NCI-H460 (cell line): Measurements from ENCODE around the gene SBK2. TPM values are rescaled to one million over a fixed set of nuclear protein-coding genes. Genes with fewer than 3 reads are reported as not detected.
A peak's percentile ranks its signal among the peaks of the same experiment; 100 is the strongest.
"Not testable (repeated sequence)": the region's sequence is repeated elsewhere in the genome, so short reads cannot be mapped to it uniquely, and the experiment has no call there.

Experiments
- DNase-seq: peaks from one replicate; pipeline ENCODE4 v3.0.0-alpha.2; 2016; ENCODE audit warnings: low read depth; ENCODE audit errors: extremely low read depth
- polyA plus RNA-seq: library from polyadenylated mRNA; depleted of rRNA; stranded (reverse); fragments of >200 nt; gene quantifications from 2 replicates; pipeline ENCODE4 v1.2.3, GENCODE V29; 2014; cell fraction: nucleus; rRNA removed
- total RNA-seq: library from RNA; depleted of rRNA; stranded (reverse); fragments of >200 nt; shearing (Covaris generic); gene quantifications from 2 replicates; pipeline ENCODE4 v1.2.3, GENCODE V29; 2014; rRNA removed

SBK2 gene, protein sequence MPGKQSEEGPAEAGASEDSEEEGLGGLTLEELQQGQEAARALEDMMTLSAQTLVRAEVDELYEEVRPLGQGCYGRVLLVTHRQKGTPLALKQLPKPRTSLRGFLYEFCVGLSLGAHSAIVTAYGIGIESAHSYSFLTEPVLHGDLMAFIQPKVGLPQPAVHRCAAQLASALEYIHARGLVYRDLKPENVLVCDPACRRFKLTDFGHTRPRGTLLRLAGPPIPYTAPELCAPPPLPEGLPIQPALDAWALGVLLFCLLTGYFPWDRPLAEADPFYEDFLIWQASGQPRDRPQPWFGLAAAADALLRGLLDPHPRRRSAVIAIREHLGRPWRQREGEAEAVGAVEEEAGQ
- total RNA-seq: not detected in 2 replicates
- not detected in 2 replicates for polyA plus RNA-seq

DNA sequence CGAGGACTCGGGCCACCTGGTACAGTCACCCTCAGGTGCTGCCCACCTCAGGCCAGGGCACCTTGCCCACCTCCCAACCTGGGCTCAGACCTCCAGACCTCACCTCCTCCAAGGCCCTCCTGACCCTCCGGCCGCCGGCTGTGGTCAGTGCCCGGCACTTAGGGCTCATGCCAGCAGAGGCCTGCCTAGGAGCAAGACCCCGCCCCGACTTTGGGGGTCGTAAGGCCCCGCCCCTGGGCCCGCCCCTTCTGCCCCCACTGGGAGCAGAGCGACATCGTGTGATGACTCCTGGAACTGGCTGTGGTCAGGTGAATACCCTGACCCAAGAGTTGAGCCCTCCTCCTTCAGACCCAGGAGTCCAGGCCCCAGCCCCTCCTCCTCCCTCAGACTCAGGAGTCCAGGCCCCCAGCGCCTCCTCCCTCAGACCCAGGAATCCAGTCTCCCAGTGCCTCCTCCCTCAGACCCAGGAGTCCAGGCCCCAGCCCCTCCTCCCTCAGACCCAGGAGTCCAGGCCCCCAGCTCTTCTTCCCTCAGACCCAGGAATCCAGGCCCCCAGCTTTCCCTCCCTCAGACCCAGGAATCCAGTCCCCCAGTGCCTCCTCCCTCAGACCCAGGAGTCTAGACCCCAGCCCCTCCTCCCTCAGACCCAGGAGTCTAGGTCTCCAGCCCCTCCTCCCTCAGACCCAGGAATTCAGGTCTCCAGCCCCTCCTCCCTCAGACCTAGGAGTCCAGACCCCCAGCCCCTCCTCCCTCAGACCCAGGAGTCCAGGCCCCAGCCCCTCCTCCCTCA lies at the start of gene SBK2:
TSS of gene SBK2 (minus strand) at position 183 of the 790 bp plus-strand sequence. CDS start 839 bp downstream, outside the sequence.
- no peak for DNase-seq

DNA sequence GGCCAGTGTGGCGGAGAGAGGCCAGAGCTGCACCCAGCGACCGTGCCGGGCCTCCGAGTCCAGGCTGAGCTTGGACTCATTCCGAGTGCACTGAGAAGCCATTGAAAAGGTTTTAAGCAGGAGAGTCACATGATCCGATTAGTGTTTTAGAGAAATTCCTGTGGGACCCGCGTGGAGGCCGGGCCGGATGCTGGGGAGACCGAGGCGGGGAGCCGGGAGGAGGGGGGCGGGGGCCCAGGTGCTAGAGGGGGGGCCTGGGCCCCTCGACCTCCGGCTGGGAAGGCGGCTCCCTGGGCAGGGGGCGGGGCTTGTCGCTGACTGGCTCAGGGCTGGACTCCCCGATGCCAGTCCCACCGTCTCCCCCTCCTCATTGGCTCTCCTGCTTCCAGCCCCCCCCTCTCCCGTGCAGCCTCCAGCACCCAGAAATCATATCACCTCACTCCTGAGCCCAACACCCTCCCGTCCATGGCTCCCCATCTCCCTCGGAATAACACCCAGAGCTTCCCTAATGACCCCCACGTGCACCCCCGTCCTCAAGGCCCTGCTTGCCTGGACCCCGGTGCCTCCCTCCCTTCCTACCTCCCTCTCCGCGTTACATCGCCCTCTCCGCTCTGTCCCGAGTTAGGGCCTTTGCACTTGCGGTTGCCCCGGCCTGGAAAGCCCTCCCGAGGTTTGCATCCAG lies 48.9 kb upstream of the SBK2 start:
- DNase-seq: no peak

DNA sequence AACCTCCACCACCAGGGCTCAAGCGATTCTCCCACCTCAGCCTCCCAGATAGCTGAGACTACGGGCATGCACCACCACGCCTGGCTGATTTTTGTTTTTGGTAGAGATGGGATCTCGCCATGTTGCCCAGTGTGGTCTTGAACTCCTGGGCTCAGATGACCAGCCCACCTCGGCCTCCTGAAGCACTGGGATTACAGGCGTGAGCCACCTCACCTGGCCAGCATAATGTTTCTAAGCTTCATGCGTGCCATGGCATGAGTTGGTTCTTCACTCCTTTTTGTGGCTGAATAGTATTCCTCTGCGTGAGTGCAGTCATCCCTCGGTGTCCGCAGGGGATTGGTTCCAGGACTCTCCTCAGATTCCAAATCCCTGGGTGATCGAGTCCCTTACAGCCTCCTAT lies 47.9 kb upstream of the SBK2 start:
- DNase-seq: no peak

DNA sequence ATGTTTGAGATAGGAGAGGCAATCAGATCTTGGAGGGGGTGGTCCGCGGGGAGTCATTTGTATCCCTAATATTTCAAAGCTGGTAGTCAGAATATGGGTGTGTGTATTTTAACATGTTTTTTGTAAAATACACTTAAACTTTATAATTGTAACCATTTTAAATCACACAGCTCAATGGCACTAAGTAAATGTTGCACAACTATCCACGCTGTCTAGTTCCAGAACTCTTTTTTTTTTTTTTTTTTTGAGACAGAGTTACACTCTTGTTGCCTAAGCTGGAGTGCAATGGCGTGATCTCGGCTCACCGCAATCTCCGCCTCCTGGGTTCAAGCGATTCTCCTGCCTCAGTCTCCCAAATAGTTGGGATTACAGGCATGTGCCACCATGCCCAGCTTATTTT lies 47.0 kb upstream of the SBK2 start:
- DNase-seq: not testable (repeated sequence)

DNA sequence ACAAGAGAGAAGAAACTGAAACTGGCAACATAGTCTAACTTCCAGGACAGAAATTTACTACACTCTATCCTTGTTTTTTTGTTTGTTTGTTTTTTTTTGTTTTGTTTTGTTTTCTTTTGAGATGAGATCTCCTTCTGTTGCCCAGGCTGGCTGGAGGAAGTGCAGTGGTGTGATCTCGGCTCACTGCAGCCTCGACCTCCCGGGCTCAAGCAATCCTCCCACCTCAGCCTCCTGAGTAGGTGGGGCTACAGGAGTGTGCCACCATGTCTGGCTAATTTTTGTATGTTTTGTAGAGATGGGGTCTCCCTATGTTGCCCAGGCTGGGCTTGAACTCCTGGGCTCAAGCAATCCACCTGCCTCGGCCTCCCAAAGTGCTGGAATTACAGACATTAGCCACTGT lies 45.4 kb upstream of the SBK2 start:
- DNase-seq: not testable (repeated sequence)

DNA sequence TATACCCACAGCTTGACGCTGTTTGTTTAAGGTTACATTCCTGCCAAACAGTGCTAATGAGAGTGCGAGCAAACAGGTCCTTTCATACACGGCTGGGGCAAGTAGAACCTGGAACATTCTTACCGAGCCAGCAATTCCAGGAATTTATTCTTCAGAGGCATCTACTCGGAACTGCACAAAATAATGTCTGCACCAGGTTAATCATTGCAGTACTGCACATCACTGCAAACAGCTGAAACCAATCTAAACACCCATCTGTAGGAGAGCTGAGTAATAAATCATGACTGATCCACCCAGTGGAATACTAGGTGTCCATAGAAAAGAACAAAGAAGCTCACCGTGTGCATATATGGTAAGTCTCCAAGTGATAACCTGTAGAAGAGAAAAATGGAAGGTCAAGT lies 44.9 kb upstream of the SBK2 start:
- no peak for DNase-seq

DNA sequence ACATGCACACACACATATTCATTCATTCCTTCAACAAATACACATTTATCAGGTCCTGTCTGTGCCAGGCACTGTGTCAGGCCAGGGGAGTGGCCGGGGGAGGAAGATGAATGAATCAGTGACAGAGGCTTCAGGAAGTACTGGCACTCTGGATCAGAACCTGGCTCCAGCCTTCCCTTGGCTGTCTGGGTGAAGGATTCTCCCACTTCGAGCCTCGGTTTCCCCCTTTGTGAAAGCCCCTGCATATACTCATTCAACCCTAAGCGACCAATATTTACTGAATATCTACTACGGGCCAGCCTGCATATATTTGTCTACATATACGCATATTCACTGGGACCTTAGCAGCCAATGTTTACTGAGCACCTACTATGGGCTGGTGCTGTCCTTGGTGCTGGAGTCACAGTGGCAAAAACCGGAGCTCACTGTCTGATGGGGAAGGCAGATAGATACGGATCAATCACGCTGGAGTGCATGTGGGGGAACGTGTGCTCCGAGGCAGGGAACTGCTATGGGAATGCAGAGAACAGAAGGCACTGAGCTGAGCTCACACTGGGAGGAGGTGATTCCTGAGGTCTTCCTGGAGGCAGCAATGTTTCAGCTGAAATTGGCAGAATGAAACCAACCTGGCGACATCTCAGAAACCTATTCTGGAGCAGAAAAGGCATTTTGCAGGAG lies 44.4 kb upstream of the SBK2 start:
- DNase-seq: no peak

DNA sequence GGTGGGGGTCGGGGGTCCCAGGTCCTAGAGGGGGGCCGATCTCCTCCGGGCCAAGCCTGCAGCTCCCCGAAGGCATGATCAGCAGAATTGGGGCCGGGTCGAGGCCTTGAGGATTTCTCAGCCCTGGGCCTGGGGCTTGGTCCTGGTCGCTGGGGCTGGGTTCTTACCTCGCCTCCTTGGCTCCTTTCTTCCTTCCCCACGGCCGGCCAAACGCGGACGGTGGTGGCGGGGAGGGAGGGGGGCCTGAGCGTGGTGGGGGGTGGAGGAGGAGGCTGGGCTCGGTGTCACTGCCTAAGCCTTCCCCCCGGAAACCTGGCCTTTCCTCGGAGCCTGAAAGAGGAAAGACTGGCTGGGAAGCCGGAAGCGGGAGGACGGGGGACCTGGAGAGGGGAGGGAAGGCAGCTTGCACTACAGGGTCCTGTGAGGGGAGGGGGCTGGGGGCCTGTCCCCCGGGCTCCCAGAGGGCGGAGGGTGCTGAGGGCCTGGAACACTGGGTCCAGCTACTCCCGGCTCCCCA lies 43.8 kb upstream of the SBK2 start, which contains the start of gene ZNF579:
TSS of gene ZNF579 (minus strand) at position 221 of the 517 bp plus-strand sequence. CDS start 1,209 bp downstream, outside the sequence.
- peak; percentile 72 for DNase-seq

DNA sequence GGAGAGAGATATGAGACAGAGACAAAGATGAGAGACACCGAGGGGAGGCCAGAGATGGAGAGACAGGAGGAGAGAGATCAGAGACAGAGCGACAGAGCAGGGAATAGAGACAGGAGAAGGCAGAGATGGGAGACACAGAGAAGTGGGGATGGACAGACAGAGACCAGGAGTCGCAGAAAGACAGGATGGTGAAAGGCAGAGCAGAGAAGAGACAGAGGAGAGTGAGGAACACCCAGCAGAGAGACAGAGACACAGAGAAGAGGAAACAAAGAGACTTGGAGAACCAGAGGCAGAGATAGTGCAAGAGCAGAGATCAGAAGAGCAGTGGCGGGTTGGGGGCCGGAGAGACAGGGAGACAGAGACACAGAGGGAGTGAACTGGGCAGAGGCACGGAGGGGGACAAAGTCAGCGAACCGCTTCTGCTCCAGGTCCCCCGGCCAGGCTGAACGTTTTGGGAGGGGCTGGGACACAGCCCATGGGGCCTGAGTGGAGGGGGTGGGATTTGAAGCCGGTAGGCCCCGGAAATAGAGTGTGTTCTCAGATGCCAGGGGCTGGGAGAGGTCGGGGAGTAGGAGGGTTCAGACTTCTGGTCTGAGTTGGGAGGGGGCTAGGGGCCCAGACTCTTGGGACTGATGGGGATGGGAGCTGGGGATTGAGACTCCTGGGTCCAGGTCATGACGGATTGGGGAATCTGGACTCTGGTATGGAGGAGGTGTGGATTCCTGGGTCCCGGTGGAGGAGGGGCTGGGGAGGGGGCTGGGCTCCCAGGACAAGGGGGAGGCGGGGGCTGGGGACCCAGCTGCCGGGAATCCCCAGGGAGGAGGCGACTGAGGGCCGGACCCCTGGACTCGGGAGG lies 43.1 kb upstream of the SBK2 start:
- no peak for DNase-seq

DNA sequence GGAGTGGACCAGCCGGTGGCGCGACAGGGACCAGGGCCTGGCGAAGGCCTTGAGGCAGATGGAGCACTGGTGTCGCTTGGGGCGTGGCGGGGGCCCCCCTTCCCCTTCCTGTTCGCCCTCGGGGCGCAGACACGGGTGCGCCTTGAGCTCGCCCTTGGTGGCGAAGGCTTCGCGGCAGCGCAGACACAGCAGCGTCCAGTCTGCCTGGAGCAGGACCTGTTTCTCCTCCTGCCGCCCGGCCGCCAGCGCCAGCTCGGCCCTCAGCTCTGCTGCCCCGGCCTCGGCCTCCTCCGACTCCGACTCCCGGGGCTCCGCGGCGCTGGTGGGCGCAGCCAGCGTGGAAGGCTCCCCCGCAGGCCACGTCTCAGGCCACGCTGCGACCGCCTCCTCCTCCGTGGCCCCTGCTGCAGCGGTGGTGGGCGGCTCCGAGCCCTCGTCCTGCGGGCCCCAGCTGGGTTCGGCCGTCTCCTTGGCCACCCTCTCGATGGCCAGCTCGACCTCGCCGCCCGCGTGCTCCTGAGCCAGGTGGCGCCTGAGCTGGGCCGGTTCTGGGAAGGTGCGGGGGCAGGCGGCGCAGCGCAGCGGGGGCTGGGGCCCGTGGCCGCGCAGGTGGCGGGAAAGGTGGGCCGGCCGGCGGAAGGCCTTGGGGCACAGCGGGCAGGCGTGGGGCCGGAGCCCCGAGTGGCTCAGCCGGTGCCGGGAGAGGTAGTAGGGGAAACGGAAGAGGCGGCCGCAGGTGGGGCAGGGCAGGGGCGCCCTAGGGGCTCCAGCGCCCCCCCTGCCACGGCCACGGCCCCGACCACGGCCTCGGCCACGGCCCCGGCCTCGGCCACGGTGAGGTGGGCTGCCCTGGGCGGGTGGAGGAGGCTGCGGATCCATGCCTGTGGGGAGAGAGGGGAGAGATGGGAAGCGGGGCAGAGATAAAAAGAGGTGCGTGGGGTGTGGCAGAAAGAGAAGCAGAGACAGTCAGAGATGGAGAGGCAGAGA lies 42.1 kb upstream of the SBK2 start:
- no peak for DNase-seq

DNA sequence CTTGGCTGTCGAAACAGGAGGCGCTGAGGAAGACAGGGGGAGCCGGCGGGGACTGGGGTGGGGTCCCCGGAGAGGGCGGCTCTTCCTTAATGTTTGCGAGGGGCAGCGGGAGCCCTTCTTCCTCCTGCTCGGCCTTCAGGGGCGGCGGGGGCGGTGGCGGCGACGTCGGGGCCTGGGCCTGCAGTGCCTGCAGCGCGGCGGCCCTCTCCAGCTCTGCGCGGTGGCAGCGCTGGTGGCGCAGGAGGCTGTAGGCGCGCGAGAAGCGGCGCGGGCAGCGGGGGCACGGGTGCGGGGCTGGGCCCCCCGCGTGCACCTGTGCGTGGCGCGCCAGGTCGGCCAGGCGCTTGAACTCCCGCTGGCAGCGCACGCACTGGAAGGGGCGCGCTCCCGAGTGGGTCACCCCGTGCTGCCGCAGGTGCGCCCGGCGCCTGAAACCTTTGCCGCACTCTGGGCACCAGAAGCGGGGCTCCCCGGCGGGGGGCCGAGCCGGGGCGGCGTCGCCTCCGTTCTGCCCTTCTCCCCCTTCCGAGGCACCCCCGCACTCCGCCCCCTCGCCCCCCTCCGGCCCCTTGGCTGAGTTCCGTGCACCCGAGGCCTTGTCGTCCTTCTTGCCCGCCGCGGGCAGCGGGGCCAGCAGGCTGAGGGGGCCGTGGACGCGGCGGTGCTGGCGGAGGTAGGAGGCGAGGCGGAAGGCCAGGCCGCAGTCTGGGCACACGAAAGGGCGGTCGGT lies 41.3 kb upstream of the SBK2 start:
- no peak for DNase-seq

DNA sequence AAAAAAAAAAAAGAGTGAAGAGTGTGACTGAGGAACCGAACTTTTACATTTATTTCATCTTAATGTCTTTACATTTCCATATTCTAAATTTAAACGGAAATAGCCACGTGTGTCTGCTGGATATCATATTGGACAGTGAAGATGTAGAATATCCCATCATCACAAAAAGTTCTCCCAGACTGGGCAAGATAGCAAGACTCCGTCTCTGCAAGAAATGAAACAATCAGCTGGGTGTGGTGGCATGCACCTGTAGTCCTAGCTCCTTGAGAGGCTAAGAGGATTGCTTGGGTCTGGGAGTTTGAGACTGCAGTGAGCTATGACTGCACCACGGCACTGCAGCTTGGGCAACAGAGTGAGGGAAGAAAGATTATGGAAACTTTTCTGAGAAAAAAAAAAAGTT lies 39.8 kb upstream of the SBK2 start:
- DNase-seq: no peak

DNA sequence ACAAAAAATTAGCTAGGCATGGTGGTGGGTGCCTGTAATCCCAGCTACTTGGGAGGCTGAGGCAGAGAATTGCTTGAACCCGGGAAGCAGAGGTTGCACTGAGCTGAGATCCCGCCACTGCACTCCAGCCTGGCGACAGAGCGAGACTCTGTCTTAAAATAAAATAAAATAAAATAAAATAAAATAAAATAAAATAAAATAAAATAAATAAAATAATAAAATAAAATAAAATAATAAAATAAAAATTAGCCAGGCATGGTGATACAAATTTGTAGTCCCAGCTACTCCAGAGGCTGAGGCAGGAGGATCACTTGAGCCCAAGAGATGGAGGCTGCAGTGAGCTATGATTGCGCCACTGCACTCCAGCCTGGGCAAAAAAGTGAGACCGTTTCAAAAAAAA lies 37.0 kb upstream of the SBK2 start:
- DNase-seq: not testable (repeated sequence)

DNA sequence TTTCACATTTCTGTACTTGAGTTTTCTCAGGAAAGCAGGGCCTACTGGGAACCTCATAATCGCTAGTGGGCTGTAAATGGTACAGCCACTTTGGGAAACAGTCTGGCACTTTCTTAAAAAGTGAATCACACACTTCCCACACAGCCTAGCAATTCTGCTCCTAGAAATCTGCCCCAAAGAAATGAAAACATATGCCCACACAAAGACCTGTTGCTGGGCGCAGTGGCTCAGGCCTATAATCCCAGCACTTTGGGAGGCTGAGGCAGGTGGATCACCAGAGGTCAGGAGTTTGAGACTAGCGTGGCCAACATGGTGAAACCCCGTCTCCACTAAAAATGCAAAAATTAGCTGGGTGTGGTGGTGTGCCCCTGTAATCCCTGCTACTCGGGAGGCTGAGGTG lies 32.5 kb upstream of the SBK2 start:
- not testable (repeated sequence) for DNase-seq

DNA sequence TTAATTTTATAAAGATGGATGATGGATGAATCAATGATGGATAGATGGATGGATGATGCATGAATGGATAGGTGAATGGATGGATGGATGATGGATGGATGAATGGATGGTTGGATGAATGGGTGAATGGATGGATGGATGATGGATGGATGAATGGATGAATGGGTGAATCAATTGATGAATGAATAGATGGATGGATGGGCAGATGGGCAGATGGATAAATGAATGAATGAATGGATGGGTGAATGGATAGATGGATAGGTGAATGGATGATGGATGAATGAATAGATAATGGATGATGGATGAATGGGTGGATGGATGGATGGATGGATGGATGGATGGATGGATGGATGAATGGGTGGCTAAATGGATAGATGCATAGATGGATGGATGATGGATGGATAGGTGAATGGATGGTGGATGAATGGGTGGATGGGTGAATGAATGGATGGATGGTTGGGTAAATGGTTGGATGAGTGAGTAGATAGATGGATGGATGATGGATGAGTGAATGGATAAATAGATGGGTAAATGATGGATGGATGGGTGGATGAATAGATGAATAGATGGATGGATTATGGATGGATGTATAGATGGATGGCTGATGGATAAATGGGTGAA lies 30.9 kb upstream of the SBK2 start:
- no peak for DNase-seq

DNA sequence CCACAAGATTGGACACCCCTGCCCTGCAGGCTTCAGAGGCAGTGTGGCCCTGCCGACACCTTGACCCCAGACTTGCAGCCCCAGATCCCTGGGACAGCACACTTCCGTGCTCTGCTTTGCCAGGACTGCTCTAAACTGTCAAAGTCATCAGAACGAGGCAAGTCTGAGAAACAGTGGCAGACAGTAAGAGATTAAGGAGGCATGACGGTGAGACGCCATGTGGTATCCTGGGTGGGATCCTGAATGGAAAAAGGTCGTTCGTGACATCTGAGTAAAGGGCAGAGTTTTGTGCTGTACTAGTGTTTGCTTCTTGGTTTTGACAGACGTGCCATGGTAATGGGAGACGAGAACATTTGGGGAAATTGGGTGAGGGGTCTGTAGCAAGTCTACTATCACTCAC lies 29.9 kb upstream of the SBK2 start:
- DNase-seq: no peak

DNA sequence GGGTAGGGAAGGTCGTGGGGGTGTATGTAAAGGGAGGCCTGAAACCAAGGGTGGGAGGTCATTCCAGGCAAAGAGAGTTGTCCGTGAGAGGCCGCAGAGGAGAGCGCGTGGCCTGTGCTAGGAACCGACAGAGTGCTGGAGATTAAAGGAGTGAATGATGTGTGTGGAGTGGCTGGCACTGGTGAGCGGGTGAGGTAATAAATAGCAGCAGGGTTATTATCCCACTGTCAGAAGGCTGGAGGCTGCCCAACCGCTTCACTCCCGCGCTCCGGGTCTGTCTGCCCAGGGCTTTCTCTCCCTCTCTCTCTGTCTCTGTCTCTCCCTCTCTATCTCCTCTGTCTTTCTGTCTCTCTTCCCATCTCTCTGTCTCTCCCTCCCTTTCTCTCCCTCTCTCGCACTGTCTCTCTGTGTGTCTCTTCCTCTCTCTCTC lies 26.3 kb upstream of the SBK2 start:
- no peak for DNase-seq
